ENCODE results near the gene STRBP.

Gene STRBP

GRCh38 chr9:123268465-123269259, at the start of gene STRBP:
Gene STRBP, minus strand, starts transcription at chr9:123268586. Its CDS starts 84,452 bp downstream, at chr9:123184134.
- TF ChIP-seq CTCF (IDR thresholded peaks at IDR 0.05; ENCODE audit: control extremely low read depth, extremely low read depth, low read depth, missing control alignments) = peak; percentile 37
- ChIA-PET POLR2A (interaction anchor here (0.7 kb wide), 1 partner anchor 70 kb away, joined by 3 read pairs; no protein-coding TSS in a partner anchor), CTCF (interaction anchor here (0.6 to 1.9 kb wide), 10 partner anchors 9 to 85 kb away, joined by 3 to 6 read pairs (median 4); no protein-coding TSS in a partner anchor)
- DNase-seq (ENCODE audit: extremely low spot score) = peak; percentile 98

- ChIA-PET CTCF (interaction anchor here (0.7 to 1.4 kb wide), 3 partner anchors 10 to 34 kb away, joined by 3 to 5 read pairs (median 4); no protein-coding TSS in a partner anchor), POLR2A (no interaction called here)
- no peak for DNase-seq (ENCODE audit: extremely low spot score)
- TF ChIP-seq CTCF (IDR thresholded peaks at IDR 0.05; ENCODE audit: control extremely low read depth, extremely low read depth, low read depth, missing control alignments) = no peak
Observed at GRCh38 chr9:123316053-123316718, 47.8 kb upstream of the STRBP start.

GRCh38 chr9:123315635-123316034, 47.2 kb upstream of the STRBP start:
- TF ChIP-seq CTCF (IDR thresholded peaks at IDR 0.05; ENCODE audit: control extremely low read depth, extremely low read depth, low read depth, missing control alignments) = no peak
- ChIA-PET CTCF (interaction anchor here (1.2 to 2.0 kb wide), 3 partner anchors 10 to 11 kb away, joined by 3 to 6 read pairs (median 5); no protein-coding TSS in a partner anchor), POLR2A (no interaction called here)
- no peak for DNase-seq (ENCODE audit: extremely low spot score)

GRCh38 chr9:123314617-123315016, 46.2 kb upstream of the STRBP start:
- no peak for TF ChIP-seq CTCF (IDR thresholded peaks at IDR 0.05; ENCODE audit: control extremely low read depth, extremely low read depth, low read depth, missing control alignments)
- ChIA-PET POLR2A (no interaction called here), CTCF (interaction anchor here (0.7 to 2.0 kb wide), 5 partner anchors 9 to 35 kb away, joined by 3 to 6 read pairs (median 3); no protein-coding TSS in a partner anchor)
- no peak for DNase-seq (ENCODE audit: extremely low spot score)

- no peak for DNase-seq (ENCODE audit: extremely low spot score)
- CTCF ChIA-PET = interaction anchor here (1.1 to 2.1 kb wide), 2 partner anchors 12 to 43 kb away, joined by 4 to 5 read pairs; no protein-coding TSS in a partner anchor
- TF ChIP-seq CTCF (IDR thresholded peaks at IDR 0.05; ENCODE audit: control extremely low read depth, extremely low read depth, low read depth, missing control alignments) = no peak
- POLR2A ChIA-PET = no interaction called here
Observed at GRCh38 chr9:123312306-123312877, 44.0 kb upstream of the STRBP start.

GRCh38 chr9:123311250-123311752, 42.9 kb upstream of the STRBP start:
- no peak for TF ChIP-seq CTCF (IDR thresholded peaks at IDR 0.05; ENCODE audit: control extremely low read depth, extremely low read depth, low read depth, missing control alignments)
- CTCF ChIA-PET = no interaction called here
- POLR2A ChIA-PET = no interaction called here
- no peak for DNase-seq (ENCODE audit: extremely low spot score)

All from GM10248 (cell line).